ENCODE measurements around the gene LTBP4. TPM values are rescaled to one million over a fixed set of nuclear protein-coding genes. Genes with fewer than 3 reads are reported as not detected.
A peak's percentile ranks its signal among the peaks of the same experiment; 100 is the strongest.

Gene LTBP4
- 10 to 100 TPM; 19.3 to 40.8 (median 34.4) TPM for total RNA-seq
- long read RNA-seq, result 0 reads

- no peak for ATAC-seq
- peak within 1 kb of the TSS; percentile 23 to 38 (median 29) for H3K4me3 ChIP-seq
- peaks cover 0 to 36% (median 1%) of the 10 kb centered on the region in 4 donors for H3K4me1 ChIP-seq
- no peak for DNase-seq
- WGBS (ENCODE audit: insufficient coverage, low coverage, low lambda C conversion rate, missing lambda C conversion rate), result 1% methylated on average over 7 of the region's 82 CpGs
- H3K36me3 ChIP-seq, result no peaks in the 10 kb centered on the region
- H3K9me3 ChIP-seq, result no peaks in the 10 kb centered on the region
- intact Hi-C loops (cut with DNase I), result no loop called here
- H3K27me3 ChIP-seq, result peaks cover 0 to 30% of the 10 kb centered on the region in 2 donors
- no peak for TF ChIP-seq POLR2A (IDR thresholded peaks at IDR 0.05)
- TF ChIP-seq CTCF (IDR thresholded peaks at IDR 0.05), result no peak
- H3K27ac ChIP-seq, result peak within 1 kb of the TSS; percentile 8 to 70 (median 44)
Measured at GRCh38 chr19:40601134-40601974, at the start of gene LTBP4. Gene LTBP4 (plus strand): TSS chr19:40601369. CDS start chr19:40601388, 19 bp downstream.

DNA sequence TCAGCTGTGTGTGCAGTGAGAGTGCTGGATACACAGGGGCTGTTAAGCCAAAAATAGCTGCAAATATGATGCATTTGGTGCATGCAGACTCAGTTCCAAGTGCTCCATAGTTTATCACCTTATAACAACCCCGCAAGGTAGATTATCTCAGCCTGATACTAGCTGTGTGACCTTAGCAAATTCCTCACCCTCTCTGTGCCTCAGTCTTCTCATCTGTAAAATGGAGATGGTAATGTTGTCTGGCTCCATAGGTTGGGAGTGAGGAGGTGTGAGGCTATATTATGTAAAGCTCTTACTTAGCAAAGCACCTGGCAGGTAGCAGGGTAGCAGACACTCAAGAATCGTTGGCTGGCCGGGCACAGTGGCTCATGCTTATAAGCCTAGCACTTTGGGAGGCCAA lies 48.3 kb upstream of the LTBP4 start:
- no peak for TF ChIP-seq POLR2A (IDR thresholded peaks at IDR 0.05)
- TF ChIP-seq CTCF (IDR thresholded peaks at IDR 0.05), result no peak
- no peak overlapping the region for H3K27ac ChIP-seq
- WGBS (ENCODE audit: insufficient coverage, low coverage, low lambda C conversion rate, missing lambda C conversion rate), result 76% methylated on average over 3 of the region's 3 CpGs
- no peak for ATAC-seq
- no peak for DNase-seq
- H3K36me3 ChIP-seq, result no peaks in the 10 kb centered on the region
- no peaks in the 10 kb centered on the region for H3K9me3 ChIP-seq
- H3K4me1 ChIP-seq, result no peaks in the 10 kb centered on the region
- no peaks in the 10 kb centered on the region for H3K27me3 ChIP-seq
- intact Hi-C loops (cut with DNase I), result no loop called here
- H3K4me3 ChIP-seq, result no peak overlapping the region

DNA sequence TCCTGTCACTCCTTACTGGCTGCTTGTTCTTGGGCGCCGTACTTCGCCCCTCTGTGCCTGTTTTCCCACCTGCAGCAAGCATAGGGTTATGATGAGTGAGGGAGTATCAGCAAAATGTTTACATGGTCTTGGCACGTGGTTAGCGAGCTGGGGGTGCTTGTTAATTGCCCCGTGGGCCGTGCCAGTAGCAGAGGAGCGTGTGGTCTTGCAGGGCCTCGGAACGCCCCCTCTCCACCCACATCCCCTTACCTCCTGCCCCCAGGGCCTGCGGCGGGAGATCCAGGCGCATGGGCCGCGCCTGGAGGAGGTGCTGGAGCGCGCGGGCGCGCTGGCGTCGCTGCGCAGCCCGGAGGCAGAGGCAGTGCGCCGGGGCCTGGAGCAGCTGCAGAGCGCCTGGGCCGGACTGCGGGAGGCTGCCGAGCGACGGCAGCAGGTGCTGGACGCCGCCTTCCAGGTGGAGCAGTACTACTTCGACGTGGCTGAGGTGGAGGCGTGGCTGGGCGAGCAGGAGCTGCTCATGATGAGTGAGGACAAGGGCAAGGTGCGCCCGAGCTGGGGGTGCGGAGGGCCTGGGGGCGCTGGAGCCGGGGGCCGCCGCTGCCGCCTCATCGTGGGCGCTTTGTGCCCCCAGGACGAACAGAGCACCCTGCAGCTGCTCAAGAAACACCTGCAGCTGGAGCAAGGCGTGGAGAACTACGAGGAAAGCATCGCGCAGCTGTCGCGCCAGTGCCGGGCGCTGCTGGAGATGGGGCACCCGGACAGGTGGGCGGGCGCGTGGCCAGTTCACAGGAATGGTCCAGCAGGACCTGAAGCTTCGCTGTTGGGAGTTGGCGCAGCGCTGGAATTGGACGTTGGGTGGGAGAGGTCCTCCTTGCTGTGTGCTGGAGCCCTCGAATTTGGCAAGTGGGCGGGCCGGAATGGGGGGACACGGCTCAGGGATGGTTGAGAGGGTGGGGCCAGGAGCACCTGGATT lies 47.0 kb upstream of the LTBP4 start:
- H3K27me3 ChIP-seq, result no peaks in the 10 kb centered on the region
- 33% methylated on average over 10 of the region's 69 CpGs for WGBS (ENCODE audit: insufficient coverage, low coverage, low lambda C conversion rate, missing lambda C conversion rate)
- DNase-seq (no peak), ATAC-seq (no peak)
- no peaks in the 10 kb centered on the region for H3K36me3 ChIP-seq
- H3K9me3 ChIP-seq, result no peaks in the 10 kb centered on the region
- intact Hi-C loops (cut with DNase I), result no loop called here
- H3K27ac ChIP-seq, result no peak overlapping the region
- no peak overlapping the region for H3K4me3 ChIP-seq
- no peaks in the 10 kb centered on the region for H3K4me1 ChIP-seq
- no peak for TF ChIP-seq CTCF (IDR thresholded peaks at IDR 0.05)
- no peak for TF ChIP-seq POLR2A (IDR thresholded peaks at IDR 0.05)

DNA sequence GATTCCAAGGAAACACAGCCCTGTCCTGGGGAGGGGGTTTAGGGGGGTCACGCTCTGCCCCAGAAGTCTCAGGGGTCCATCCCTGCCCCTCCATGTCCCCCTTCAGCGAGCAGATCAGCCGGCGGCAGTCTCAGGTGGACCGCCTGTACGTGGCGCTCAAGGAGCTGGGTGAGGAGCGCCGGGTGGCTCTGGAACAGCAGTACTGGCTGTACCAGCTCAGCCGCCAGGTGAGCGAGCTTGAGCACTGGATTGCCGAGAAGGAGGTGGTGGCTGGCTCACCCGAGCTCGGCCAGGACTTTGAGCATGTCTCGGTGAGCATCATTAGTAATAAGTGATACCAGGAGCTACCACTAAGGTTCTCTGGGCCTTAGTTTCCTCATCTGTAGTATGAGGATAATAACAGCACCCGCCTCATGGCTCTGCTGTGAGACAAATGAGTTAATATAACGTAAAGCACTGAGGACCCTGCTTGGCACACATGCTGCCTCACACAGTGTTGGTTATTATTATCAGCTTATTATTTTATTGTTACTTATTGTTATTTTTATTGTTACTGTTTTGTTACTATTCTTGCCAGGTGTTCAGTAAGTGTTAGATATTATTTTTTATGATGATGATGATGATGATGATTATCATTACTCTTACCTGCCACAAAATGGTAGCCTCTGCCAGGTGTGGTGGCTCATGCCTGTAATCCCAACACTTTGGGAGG lies 45.0 kb upstream of the LTBP4 start:
- WGBS (ENCODE audit: insufficient coverage, low coverage, low lambda C conversion rate, missing lambda C conversion rate), result 36% methylated on average over 2 of the region's 17 CpGs
- intact Hi-C loops (cut with DNase I), result no loop called here
- Histone ChIP-seq H3K36me3 (no peaks in the 10 kb centered on the region), H3K27ac (no peak overlapping the region), H3K9me3 (no peaks in the 10 kb centered on the region), H3K27me3 (no peaks in the 10 kb centered on the region), H3K4me1 (no peaks in the 10 kb centered on the region), H3K4me3 (no peak overlapping the region)
- TF ChIP-seq POLR2A (IDR thresholded peaks at IDR 0.05), result no peak
- TF ChIP-seq CTCF (IDR thresholded peaks at IDR 0.05), result no peak
- DNase-seq (no peak), ATAC-seq (no peak)
